RPMI7951 (cell line): Measurements from ENCODE around the gene FGG. TPM values are rescaled to one million over a fixed set of nuclear protein-coding genes. Genes with fewer than 3 reads are reported as not detected.

Experiments used
- DNase-seq: peaks from one replicate; pipeline ENCODE4 v3.0.0-alpha.2; 2012; ENCODE audit warnings: low read depth
- total RNA-seq: library from RNA; depleted of rRNA; stranded (reverse); fragments of >200 nt; shearing (Covaris generic); gene quantifications from 2 replicates; pipeline ENCODE4 v1.2.3, GENCODE V29; 2014; rRNA removed

FGG gene
- total RNA-seq: not detected in 2 replicates

DNA sequence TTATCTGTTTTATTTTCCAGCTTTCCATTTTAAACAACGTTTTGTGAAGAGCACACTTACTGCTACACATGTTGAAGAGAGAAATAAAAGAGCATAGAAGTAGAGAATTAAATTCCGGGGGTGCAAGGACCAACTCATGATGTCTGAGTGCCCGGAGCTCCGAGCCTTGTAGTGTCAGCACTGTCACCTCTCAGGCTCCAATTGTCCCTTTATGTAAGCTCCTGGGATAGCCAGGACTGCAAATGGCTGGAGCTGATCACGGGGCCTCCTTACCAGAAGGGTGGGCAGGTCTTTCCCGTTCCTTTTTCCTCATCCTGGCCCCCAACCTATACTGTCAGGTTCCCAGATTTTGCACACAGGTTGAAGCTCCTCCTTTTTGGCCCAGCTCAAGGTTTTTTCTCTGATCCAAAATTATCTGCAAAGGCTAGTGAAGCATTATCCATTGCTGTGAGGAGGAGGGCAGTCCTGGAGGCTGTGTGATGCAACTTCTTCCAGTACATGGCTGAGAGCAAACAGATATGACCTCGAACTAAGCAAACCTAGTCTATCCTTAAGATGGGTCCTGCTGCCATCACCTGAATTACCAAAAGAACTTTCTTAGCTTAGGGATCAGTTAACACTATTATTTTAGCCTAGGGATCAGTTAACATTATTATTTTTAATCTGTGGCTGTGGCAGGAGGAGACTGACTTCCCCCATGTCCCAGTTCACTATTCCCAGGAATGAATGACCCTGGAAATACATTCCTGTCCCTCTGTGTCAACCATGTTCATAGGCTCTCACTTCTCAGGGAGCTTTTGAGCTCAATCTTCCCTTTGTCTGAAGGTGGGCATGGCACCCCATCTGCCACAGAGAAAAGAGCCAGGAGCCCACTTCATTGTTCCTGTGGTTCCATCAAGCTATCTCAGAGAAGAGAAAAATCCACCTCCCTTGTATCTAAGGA lies at the start of gene FGG:
TSS of gene FGG (minus strand) at position 185 of the 943 bp plus-strand sequence. CDS start at position 138, 47 bp downstream.
- DNase-seq: no peak

DNA sequence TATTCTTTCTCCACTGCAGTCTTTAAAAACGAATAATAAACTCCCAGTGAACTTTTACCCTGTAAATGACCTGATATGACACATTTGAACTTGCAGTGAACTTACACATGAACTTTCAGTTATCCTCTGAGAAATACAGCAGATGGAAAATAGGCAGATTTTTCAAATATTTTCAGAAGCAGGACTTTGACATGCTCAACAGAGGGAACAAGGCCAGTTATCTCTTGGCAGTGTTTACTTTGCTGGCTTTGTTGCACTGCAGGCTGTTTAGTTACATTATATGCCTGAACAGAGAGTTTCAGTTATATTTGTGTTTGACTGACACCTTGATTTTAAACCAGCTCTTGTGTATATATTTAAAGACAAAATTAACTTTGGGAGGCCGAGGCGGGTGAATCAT lies 47.6 kb upstream of the FGG start:
- DNase-seq: no peak

DNA sequence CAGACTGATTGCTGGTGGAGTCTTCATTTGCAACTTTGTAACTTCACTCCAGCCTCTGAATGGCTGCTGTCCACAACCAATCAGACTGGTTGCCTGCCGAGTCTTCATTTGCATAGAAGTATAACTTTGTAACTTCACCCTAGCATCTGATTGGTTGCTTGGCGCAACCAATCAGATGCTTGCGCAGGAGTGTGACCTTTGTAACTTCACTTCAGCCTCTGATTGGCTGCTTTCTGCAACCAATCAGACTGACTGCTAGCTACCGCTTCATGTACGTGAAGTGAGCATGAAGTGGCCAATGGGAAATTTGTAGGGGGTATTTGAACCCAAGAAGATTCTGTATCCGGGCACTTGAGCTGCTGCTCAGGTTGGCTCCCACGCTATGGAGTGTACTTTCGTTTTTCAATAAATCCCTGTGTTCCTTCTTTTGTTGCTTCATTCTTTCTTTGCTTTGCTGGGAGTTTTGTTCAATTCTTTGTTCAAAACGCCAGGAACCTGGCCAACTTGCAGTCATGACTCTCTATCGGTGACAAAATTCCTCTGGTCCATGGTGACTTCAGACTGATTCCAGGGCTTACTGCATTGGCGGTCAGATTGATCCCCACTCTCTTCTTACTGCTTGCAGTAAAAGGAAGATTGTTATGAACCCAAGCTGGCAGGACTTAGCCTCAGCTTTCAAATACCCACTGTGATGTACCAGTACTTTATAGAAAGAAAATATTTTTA lies 46.4 kb upstream of the FGG start:
- DNase-seq: no peak

DNA sequence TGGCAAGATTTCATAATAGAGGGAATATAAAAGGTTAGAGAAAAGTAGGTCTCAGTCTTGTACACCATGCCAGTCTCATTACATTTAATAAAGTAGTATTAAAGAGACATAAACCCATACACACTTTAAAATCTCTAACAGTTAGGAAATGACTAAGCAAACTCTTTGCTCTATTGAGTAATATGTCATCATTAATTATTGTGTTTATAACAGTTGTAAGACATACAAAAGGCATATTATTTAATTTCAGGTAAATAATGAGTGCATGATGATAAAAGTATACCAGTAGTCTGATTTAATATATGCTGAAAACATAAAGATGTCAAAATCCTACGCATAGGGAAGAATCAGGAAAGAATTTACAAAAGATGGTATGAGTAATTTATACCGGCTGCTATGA lies 31.0 kb upstream of the FGG start:
- DNase-seq: no peak

DNA sequence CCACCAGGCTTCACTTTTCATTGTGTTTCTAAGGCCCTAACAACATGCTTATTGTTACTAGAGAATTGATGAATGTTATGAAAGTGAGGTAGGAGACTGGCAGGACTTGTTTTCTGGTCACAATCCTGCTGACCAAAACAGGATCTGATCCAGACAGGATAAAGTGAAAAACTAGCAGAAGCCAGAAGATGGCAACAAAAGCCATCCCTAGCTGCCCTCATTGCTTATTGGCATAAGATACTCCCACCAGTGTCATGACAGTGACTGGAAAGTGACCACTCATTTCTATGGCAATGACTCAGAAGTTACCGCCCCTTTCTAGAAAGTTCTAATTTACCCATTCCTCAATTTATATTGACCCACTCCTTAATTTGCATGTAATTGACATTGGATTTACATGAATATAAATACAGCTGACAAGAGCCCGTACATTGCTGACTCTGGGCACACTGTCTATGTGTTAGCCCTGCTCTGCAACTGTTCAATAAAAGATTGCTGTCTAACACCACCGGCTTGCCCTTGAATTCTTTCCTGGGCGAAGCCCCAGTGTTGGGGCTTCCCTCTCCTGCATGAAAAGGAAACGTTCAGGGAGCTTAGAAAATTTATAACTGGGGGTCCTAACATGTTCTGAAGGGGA lies 30.0 kb upstream of the FGG start:
- no peak for DNase-seq

DNA sequence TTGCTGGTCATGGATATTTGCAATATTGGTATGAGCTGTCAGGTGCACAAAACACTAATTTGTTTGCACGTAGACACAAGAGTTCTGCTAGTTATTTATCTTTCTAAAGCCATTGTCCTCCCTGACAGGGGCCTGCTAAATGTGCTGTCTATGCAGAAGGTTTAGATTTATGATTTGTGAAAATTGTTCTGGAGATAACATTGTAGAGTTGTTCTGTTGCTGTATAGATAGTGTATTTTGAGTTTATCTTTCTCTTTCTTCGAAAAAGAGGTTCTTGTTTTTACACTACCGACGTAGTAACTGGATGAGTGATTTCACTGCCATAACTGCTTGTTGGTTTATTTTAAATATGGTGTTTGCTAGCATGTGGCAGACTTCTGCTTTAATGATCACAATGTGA lies 28.5 kb upstream of the FGG start:
- DNase-seq: no peak

DNA sequence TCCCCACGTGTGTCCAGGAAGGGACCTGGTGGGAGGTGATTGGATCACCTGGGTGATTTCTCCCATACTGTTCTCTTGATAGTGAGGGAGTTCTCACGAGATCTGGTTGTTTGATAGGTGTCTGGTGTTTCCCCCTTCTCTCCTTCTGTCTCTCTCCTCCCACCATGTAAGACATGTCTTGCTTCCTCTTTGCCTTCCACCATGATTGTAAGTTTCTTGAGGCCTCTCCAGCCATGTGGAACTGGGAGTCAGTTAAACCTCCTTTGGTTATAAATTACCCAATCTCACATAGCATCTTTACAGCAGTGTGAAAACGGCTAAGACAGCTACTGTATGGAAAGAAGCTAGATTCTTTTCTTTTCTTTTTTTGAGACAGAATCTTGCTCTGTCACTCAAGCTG lies 21.6 kb upstream of the FGG start:
- no peak for DNase-seq

DNA sequence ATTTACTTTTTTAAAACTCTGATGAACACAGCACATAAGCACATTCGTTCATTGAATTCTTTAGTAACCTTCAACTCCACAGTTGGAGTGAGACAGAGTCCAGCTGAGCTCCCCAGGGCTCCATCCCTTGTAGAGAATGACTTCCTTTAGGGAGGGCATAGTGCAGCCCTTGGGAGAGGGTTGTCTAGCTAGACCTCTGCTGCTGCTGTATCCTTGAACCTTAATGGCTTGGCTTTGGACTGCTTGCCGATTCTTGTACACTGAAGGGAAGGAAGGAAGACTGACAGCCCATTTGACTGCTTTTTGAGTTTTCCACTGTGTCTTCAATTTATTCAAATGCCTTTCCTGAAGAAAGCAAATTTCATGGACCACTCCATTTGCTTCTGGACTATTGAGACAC lies 19.4 kb upstream of the FGG start:
- no peak for DNase-seq

DNA sequence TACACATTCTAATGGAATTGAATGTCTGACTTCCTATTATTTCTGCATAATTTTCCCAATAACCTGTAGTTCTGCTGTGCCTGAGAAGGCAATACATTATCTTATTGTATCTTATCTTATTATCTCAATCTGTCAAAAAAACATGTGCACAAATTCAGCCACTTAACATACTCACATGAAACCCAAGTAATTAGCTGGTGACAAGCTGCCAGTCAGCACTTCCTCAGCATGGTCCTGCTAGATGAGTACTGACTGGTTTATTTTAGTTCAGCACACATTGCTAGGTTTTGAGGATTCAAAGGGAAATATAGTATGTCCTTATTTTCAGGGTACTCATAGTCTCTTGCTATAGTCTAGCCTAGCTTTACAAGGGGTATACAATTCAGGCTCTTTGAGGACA lies 17.9 kb upstream of the FGG start:
- DNase-seq: no peak

DNA sequence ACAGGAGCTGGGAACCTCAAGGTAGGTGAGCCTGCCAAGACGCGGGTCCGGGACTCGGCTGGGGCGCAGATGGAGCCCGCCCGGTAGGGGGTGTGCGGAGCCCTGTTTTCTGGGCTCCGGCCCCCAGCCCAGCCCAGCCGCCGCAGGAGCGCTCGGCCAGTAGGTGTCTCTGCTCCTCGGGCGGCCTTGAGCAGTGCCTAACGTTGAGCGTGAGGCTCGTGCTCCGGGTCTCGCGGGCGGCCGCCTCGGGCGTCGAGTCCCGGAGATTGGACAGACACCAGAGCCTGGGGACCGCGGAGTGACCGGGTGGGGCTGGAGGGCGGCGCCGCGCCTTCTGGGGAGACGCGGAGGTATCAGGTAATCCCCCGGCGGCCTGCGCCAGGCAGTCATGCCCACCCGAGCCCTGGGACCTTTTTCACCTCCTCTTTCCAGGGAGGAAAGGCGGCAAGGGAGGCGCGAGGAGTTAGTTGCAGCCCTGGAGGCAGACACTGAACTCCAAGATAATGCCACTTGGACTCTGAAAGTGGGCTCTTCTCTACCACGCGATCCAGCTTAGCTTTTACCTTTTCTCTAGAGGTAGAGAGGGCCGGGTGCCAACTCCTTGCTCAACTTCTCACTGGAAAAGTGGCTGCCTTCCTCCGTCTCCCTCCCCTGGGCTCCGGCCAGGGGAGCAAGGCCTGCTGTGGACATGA lies 14.5 kb upstream of the FGG start:
- peak; percentile 24 for DNase-seq

DNA sequence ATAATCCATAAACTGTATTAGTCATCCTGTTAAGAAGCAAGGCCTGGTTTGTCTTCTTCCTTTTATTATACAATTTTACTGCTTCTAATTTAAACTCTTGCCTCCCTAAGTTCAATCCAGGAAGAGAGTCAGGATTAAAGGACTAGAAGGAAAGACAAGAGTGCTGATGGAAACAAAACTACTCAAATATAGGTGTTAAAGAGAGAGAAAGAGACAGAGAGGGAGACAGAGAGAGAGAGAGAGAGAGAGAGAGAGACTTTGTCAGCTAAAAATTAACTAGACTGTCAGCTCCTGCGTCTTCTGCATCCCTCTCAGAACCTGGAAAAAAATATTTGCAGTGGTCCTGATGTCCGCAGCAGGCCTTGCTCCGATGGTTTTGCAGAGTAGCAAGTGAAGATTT lies 13.5 kb upstream of the FGG start:
- DNase-seq: no peak

DNA sequence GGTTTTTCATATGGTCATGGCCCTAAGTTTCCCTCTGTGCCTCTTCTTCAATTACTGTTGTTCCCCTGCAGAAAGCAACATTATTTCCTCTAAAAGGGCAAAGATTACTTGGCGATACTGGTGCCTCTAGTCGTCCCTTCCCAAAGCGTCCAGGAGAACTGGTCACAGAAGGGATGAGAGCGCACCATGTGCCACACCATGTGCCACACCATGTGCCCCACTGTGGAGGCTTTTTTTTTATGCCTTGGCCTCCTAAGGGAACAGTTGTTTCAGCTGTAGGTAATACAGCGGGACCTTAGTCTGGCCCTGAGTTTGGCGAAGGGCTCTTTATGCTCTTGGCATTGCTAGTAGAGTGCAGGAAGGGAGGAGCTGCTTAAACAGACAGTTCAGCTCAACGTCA lies 11.5 kb upstream of the FGG start:
- no peak for DNase-seq

DNA sequence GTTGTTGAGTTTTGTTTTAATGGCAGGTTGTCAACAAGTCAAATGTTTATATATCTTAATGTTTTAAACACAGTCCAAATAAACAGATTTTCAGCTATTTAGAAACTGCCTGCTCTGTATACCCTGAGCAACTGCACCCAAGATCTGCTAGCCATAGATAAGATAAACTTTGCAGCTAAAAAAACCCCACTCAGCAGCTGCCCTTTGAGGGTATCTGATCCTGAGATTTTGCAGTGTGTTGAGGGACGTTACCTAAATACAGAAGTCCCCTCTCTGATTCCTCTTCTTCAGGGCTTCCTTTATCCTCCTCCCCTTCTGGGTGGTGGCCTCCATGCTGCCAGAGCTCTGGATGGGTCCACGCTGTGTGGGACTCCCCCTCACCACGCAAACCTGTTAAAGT lies 11.0 kb upstream of the FGG start:
- DNase-seq: no peak

DNA sequence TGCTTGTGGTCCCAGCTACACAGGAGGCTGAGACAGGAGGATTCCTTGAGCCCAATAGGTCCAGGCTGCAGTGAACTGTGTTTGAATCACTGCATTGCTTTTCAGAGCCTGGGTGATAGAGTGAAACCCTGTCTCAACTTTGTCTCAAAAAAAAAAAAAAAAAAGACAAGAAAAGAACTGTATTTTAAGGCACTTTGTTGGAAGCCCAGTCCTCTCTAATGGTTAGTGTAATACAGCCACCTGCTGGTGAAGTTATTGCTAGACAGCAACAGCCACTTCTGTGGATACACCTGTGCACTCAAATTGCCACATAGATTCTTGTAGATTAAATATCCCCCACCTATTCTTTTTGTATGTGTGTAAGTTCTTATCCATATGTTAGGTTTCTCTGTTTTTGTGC lies 10.1 kb upstream of the FGG start:
- DNase-seq: peak; percentile 36

DNA sequence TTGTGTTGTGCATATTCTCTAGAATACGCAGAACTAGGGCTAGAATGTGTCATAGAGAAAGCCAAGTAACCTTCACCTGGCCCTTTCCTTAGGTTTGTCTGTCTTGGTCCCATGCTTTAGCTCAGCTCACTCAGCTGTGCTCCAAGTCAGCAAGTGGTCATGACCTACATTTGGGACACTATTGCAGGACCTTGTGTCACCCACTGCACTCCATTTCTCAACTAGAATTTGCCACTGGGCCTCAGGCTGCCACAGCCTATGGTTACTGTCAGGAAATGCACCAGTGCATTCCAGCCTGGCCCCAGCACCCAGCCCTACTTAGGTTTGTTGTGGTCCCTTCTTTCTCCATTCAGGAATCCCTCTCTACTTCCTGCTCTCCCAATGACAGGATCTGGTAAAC lies 7.7 kb upstream of the FGG start:
- DNase-seq: no peak

DNA sequence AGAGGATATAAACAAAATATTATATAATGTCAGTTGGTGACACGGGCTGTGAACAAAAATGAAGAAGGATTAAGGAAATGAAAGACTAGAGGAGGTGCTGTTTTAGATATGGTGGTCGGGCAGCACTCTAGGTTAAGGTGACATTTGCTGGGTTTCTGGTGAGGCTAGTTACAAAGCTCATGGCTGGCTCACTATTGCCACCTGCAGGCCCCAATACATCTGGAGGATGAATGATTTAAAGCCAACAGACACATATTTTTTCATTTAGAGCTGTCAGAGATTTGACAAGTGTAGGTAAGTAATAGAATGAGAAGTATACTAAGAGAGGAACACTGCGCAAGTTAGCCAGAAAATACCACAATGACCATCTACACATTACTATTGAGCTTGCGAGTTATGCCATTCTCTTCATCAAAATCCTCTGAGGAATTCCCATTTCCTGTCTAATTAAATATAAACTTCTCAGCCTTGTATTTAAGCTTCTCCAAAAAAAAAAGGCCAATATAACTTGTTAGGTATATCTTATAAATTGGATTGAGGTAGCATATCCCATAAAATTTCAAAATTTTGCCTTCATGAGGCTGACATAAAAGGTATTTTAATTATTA lies 6.4 kb upstream of the FGG start:
- peak; percentile 39 for DNase-seq

DNA sequence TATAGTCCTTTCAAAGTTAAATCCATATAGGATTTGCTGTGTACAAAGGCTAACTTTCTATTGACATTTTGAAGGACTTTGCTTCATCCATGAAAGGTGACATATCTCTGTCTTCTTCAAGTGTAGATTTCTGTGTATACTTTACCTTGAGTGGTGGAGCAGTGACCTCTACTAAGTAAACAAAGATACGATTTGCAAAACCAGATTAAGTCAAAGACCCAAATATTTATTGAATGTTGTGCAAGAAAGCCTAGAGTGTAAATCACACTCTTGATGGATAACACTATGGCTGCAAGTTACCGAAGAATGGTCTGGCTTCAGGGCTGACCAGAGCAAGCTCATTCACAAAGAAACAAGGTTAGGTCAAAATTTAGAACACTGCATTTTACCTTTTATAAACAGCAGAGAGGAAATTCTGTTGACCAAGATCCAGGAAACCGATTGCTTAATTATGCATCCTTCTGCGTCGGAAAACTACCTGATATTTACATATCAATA lies 5.4 kb upstream of the FGG start:
- DNase-seq: no peak

DNA sequence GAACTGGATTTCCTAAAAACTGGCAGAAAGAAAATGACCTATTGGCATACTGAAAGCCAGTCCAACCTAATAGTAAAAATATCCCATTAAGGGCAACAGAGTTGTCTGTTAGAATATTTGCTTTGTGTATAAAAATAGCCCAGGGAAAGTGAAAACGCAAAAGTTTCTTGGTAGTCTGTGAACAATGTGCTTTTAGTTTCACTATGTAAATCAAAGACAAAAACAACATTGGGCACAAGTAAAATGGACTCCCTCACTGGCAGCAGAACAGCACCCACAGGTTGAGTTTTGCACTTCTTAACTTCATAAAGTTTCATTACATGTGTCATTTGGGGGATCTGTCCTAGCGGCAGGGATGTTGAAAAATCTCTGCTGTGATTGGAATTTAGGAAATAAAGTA lies 4.3 kb upstream of the FGG start:
- peak; percentile 9 for DNase-seq

DNA sequence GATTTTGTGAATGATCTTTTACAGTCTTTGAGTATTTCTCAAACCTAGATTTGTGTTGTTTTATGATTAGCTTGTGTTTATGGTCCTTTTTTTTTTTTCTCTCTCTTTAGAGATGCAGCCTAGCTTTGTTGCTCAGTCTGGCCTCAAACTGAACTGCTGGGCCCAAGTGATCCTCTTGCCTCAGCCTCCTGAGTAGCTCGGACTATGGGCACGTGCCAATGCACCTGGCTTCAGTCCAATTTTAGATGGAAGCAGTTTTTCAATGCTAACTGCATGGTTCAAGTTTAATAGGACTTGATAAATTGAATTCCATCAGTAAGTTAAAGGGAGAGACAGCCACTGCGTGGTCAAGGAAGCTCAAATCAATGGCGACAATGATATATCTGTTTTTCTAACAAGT lies 3.8 kb upstream of the FGG start:
- no peak for DNase-seq

DNA sequence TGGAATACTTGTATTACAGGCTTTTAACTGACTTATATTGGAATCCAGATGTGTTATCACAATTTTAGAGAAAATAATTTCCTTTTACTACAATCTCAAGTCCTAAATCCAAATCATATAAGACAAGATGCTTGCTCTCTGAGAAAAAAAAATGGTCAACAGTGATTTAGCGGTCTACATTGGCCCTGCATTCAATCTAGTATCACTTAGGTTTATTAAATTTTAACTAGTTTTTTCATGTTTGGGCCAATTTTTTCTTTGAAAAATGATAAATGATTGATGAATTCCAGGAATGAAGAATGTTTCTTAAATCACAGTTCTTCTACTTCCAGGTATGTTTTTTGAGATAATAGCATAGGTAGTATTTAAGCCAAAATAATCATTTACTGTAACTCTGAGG lies 2.8 kb upstream of the FGG start:
- no peak for DNase-seq

DNA sequence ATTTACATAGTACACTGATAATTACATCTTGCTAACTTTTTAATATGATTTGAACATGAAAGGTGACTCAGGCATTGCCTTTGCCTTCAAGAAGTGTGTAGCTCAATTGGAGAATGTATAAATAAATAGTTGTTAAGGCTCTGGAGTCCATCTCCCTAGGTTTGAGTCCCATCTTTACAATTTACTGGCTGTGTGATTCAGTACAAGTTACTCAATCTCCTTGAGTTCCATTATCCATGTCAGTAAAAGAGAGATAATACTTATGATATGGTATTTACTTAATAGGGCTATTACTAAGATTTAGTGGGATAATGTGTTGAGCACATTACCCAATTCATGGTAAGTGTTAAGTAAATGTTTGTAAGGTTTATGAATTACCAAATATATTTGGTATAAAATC lies 1.9 kb upstream of the FGG start:
- DNase-seq: no peak
